HCT116 (cell line): ENCODE data around the gene FARP1. TPM values are rescaled to one million over a fixed set of nuclear protein-coding genes. Genes with fewer than 3 reads are reported as not detected.

Experiments used
- ATAC-seq: fragments of 200-7000 bp; cut with Tn5 transposase; 2 replicates; pipeline ENCODE4 v1.9.1; 2020; ENCODE audit warnings: mild to moderate bottlenecking, moderate library complexity
- BruUV-seq: library from RNA; stranded (reverse); fragments of 400-500 nt; replicated peaks from 2 replicates; lab custom pipeline; 2021; lab: Mats Ljungman, UMichigan
- CTCF ChIA-PET: fragments of 300-600 bp; sonication (Branson Sonifier 250); formaldehyde crosslinking; loops from one replicate; lab custom pipeline; 2021; ENCODE audit warnings: antibody characterized with exemption; lab: Charles Lee
- POLR2A ChIA-PET: fragments of 300-600, 350-600 bp; sonication (Branson Sonifier 250); formaldehyde crosslinking; loops from one replicate; lab custom pipeline; 2021; ENCODE audit warnings: antibody characterized with exemption; lab: Charles Lee
- RAD21 ChIA-PET, 2 experiments: fragments of 300-600 bp; sonication (Branson Sonifier 250); formaldehyde crosslinking; loops; one replicate each; lab custom pipeline; 2023; ENCODE audit warnings: low total read pairs in 2 of 2; ENCODE audit not compliant: uncharacterized antibody in 2 of 2, unreplicated experiment in 2 of 2, low non-redundant PET in 1 of 2; lab: Charles Lee
- DNase-seq: peaks from one replicate; pipeline ENCODE4 v3.0.0-alpha.2; 2010; ENCODE audit warnings: low read depth, low spot score
- H2AFZ ChIP-seq: fragments of 200-600 bp; shearing (Covaris generic), sonication (generic); 2 replicates; pipeline ENCODE4 v1.6.1; 2017; ENCODE audit warnings: low read depth, mixed run types, mixed read lengths, antibody characterized with exemption, low read length; ENCODE audit not compliant: poor library complexity, severe bottlenecking
- H3K27ac ChIP-seq: 2 replicates; pipeline ENCODE4 v1.5.1; 2012; ENCODE audit warnings: low read depth, low read length
- H3K27me3 ChIP-seq: fragments of 200-600 bp; sonication (generic); 2 replicates; pipeline ENCODE4 v1.6.1; 2016; ENCODE audit warnings: mixed run types, low read length, mixed read lengths; ENCODE audit not compliant: insufficient read depth
- H3K36me3 ChIP-seq, 2 experiments: fragments of 200-500 bp in 1 of 2; fragments of 200-600 bp in 1 of 2; sonication (Bioruptor generic) in 1 of 2; sonication (generic) in 1 of 2; 2 replicates each; pipeline versions ENCODE4 v1.5.1 to v1.6.1; 2014 to 2016; ENCODE audit warnings: low read length in 2 of 2, inconsistent platforms in 1 of 2, mixed read lengths in 1 of 2, mixed run types in 1 of 2; ENCODE audit not compliant: insufficient read depth in 2 of 2, control insufficient read depth in 1 of 2
- H3K4me1 ChIP-seq, 2 experiments: fragments of 200-600 bp in 1 of 2; sonication (generic) in 1 of 2; 2 replicates each; pipeline versions ENCODE4 v1.5.1 to v1.6.1; 2012 to 2017; ENCODE audit warnings: low read length in 2 of 2, inconsistent platforms in 1 of 2, mild to moderate bottlenecking in 1 of 2, mixed read lengths in 1 of 2, mixed run types in 1 of 2, moderate library complexity in 1 of 2; ENCODE audit not compliant: insufficient read depth in 2 of 2, control insufficient read depth in 1 of 2
- H3K4me2 ChIP-seq: fragments of 200-600 bp; sonication (generic); 2 replicates; pipeline ENCODE4 v1.6.1; 2017; ENCODE audit warnings: mixed run types, low read length, mixed read lengths
- H3K4me3 ChIP-seq, 2 experiments: fragments of 200-600 bp in 1 of 2; sonication (generic) in 1 of 2; replicated peaks in 1 of 2; 2 replicates each; pipeline ENCODE4 v1.5.1; 2011 to 2016; ENCODE audit warnings: low read length in 2 of 2, control low read depth in 1 of 2, low read depth in 1 of 2, mild to moderate bottlenecking in 1 of 2, mixed read lengths in 1 of 2, mixed run types in 1 of 2
- H3K79me2 ChIP-seq: fragments of 200-600 bp; sonication (generic); 2 replicates; pipeline ENCODE4 v1.6.1; 2017; ENCODE audit warnings: mild to moderate bottlenecking, mixed run types, low read length, moderate library complexity, mixed read lengths; ENCODE audit not compliant: insufficient read depth
- H3K9ac ChIP-seq: fragments of 200-600 bp; sonication (generic); 2 replicates; pipeline ENCODE4 v1.6.1; 2016; ENCODE audit warnings: low read length, mixed read lengths
- H3K9me2 ChIP-seq: fragments of 200-600 bp; sonication (generic), shearing (Covaris generic); 2 replicates; pipeline ENCODE4 v1.6.1; 2017; ENCODE audit warnings: mixed run types, mild to moderate bottlenecking, moderate library complexity; ENCODE audit not compliant: insufficient read depth
- H3K9me3 ChIP-seq, 2 experiments: fragments of 200-500 bp in 1 of 2; fragments of 200-600 bp in 1 of 2; sonication (Bioruptor generic) in 1 of 2; sonication (generic) in 1 of 2; 2 replicates each; pipeline ENCODE4 v1.6.1; 2014 to 2017; ENCODE audit warnings: low read length in 2 of 2, mixed read lengths in 2 of 2, inconsistent platforms in 1 of 2, low read depth in 1 of 2, mild to moderate bottlenecking in 1 of 2, mixed run types in 1 of 2, moderate library complexity in 1 of 2; ENCODE audit not compliant: control insufficient read depth in 1 of 2, insufficient read depth in 1 of 2
- H4K20me1 ChIP-seq: fragments of 200-600 bp; sonication (generic), shearing (Covaris generic); 2 replicates; pipeline ENCODE4 v1.6.1; 2017; ENCODE audit warnings: mixed run types, mild to moderate bottlenecking, moderate library complexity; ENCODE audit not compliant: insufficient read depth
- EGR1 ChIP-seq: IDR thresholded peaks from 2 replicates; pipeline ENCODE4 v1.6.1; 2012; ENCODE audit warnings: low read depth
- EZH2phosphoT487 ChIP-seq: fragments of 200-600 bp; IDR thresholded peaks from 2 replicates; pipeline ENCODE4 v1.6.1; 2018; ENCODE audit warnings: antibody characterized with exemption, borderline replicate concordance
- FOSL1 ChIP-seq: IDR thresholded peaks from 2 replicates; pipeline ENCODE4 v1.6.1; 2012; ENCODE audit warnings: low read depth
- MAX ChIP-seq: IDR thresholded peaks from 2 replicates; pipeline ENCODE4 v1.6.1; 2012
- REST ChIP-seq: IDR thresholded peaks from 2 replicates; pipeline ENCODE4 v1.6.1; 2012; ENCODE audit warnings: low read depth
- SIN3A ChIP-seq: IDR thresholded peaks from 2 replicates; pipeline ENCODE4 v1.6.1; 2012; ENCODE audit warnings: low read depth
- SP1 ChIP-seq: IDR thresholded peaks from 2 replicates; pipeline ENCODE4 v1.6.1; 2012; ENCODE audit warnings: low read depth
- ZFX ChIP-seq: fragments of 450-650 bp; IDR thresholded peaks from 2 replicates; pipeline ENCODE4 v1.6.1; 2017
- intact Hi-C: fragments of 100-400 bp; cut with micrococcal nuclease; formaldehyde crosslinking; loops from 2 replicates; pipeline ENCODE4 v1.10.0; 2022
- total RNA-seq: library from RNA; stranded (reverse); gene quantifications from one replicate; pipeline ENCODE4 v1.2.1, GENCODE V29; 2021; ENCODE audit not compliant: unreplicated experiment

FARP1 gene
- total RNA-seq, 1 experiment from 2014 or later = 30.5 TPM

GRCh38 chr13:98274921-98275487, 132.1 kb downstream of the FARP1 start:
- Histone ChIP-seq H3K27me3 (no peaks in the 10 kb centered on the region), H3K4me2 (no peak overlapping the region), H3K36me3 (no peaks in the 10 kb centered on the region), H4K20me1 (no peaks in the 10 kb centered on the region), H3K4me1 (no peaks in the 10 kb centered on the region), H3K9me3 (no peaks in the 10 kb centered on the region), H3K4me3 (no peak overlapping the region), H3K79me2 (no peaks in the 10 kb centered on the region), H3K27ac (no peak overlapping the region), H3K9me2 (no peaks in the 10 kb centered on the region), H3K9ac (no peak overlapping the region), H2AFZ (no peak overlapping the region)
- CTCF ChIA-PET = no interaction called here
- RAD21 ChIA-PET = no interaction called here
- POLR2A ChIA-PET = no interaction called here
- BruUV-seq = no TSS peak
- intact Hi-C loops = no loop called here
- ATAC-seq (no peak), DNase-seq (no peak)
- TF ChIP-seq SIN3A = no peak
- no peak for TF ChIP-seq EZH2phosphoT487
- no peak for TF ChIP-seq EGR1
- no peak for TF ChIP-seq MAX
- no peak for TF ChIP-seq SP1
- no peak for TF ChIP-seq ZFX
- no peak for TF ChIP-seq FOSL1
- no peak for TF ChIP-seq REST
